Naive B cell (primary cell): ENCODE data around the gene OR2V1. TPM values are rescaled to one million over a fixed set of nuclear protein-coding genes. Genes with fewer than 3 reads are reported as not detected.
"Not testable (repeated sequence)": the region's sequence is repeated elsewhere in the genome, so short reads cannot be mapped to it uniquely, and the experiment has no call there.

ENCODE experiments used
- ATAC-seq, 2 donors: fragments of 150-1000 bp; cut with Tn5 transposase; 2 replicates each; pipeline ENCODE4 v1.10.0; 2021; ENCODE audit warnings: low read depth in 2 of 2, mild to moderate bottlenecking in 2 of 2, moderate library complexity in 2 of 2
- DNase-seq: peaks from one replicate; pipeline ENCODE4 v3.0.0; 2022
- H3K27ac Mint-ChIP-seq, 6 donors: one replicate each; pipeline ENCODE4 v1.8.0; 2020 to 2022; ENCODE audit warnings: mild to moderate bottlenecking in 6 of 6, mixed read lengths in 6 of 6, moderate library complexity in 5 of 6, inconsistent platforms in 2 of 6
- H3K27me3 Mint-ChIP-seq, 3 donors: one replicate each; pipeline ENCODE4 v1.8.0; 2021 to 2022; ENCODE audit warnings: mixed read lengths in 3 of 3, mild to moderate bottlenecking in 1 of 3
- H3K36me3 Mint-ChIP-seq, 2 donors: one replicate each; pipeline ENCODE4 v1.8.0; 2020 to 2022; ENCODE audit warnings: mixed read lengths in 2 of 2, inconsistent platforms in 1 of 2, mild to moderate bottlenecking in 1 of 2
- H3K4me1 Mint-ChIP-seq, 3 donors: one replicate each; pipeline ENCODE4 v1.8.0; 2020 to 2022; ENCODE audit warnings: mixed read lengths in 3 of 3, inconsistent platforms in 1 of 3, mild to moderate bottlenecking in 1 of 3, moderate library complexity in 1 of 3
- H3K4me3 Mint-ChIP-seq, 8 donors: one replicate each; pipeline ENCODE4 v1.8.0; 2020 to 2022; ENCODE audit warnings: mild to moderate bottlenecking in 8 of 8, mixed read lengths in 8 of 8, moderate library complexity in 8 of 8, inconsistent platforms in 2 of 8
- H3K9me3 Mint-ChIP-seq, 7 donors: one replicate each; pipeline ENCODE4 v1.8.0; 2020 to 2022; ENCODE audit warnings: mixed read lengths in 7 of 7, mild to moderate bottlenecking in 5 of 7, inconsistent platforms in 2 of 7, moderate library complexity in 1 of 7
- polyA plus RNA-seq, 6 donors: library from polyadenylated mRNA; unstranded; fragments of 300-500 nt; fragmentation: Illumina TruSeq; gene quantifications; one replicate each; pipeline ENCODE4 v1.2.3, GENCODE V29; 2021; ENCODE audit warnings: low read depth in 6 of 6

Gene OR2V1
- polyA plus RNA-seq, 6 donors from 2014 or later = not detected

- ATAC-seq (no peak), DNase-seq (no peak)
- Mint-ChIP-seq H3K9me3 (peaks cover 3 to 33% (median 14%) of the 10 kb centered on the region in 7 donors), H3K36me3 (peaks cover 0 to 7% of the 10 kb centered on the region in 2 donors), H3K4me3 (peak overlapping the region in 1 of 8 donors; percentile 5), H3K27me3 (peaks cover 22 to 81% (median 69%) of the 10 kb centered on the region in 3 donors), H3K27ac (peak overlapping the region in 4 of 6 donors; percentile 8 to 89 (median 80)), H3K4me1 (peaks cover 26 to 76% (median 38%) of the 10 kb centered on the region in 3 donors)
Observed at GRCh38 chr5:181167814-181168488, 37.0 kb upstream of the OR2V1 start.

GRCh38 chr5:181166812-181167733 is 36.1 kb upstream of the OR2V1 start:
- DNase-seq = no peak
- peaks cover 19 to 79% (median 74%) of the 10 kb centered on the region in 3 donors for H3K27me3 Mint-ChIP-seq

GRCh38 chr5:181164076-181164952 is 33.3 kb upstream of the OR2V1 start:
- H3K27ac Mint-ChIP-seq = peak overlapping the region in 2 of 6 donors; percentile 24 to 97
- H3K27me3 Mint-ChIP-seq = peaks cover 19 to 62% (median 61%) of the 10 kb centered on the region in 3 donors
- peaks cover 3 to 33% (median 11%) of the 10 kb centered on the region in 7 donors for H3K9me3 Mint-ChIP-seq
- H3K4me3 Mint-ChIP-seq = peak overlapping the region in 6 of 8 donors; percentile 40 to 94 (median 91)
- peaks cover 23 to 68% (median 33%) of the 10 kb centered on the region in 3 donors for H3K4me1 Mint-ChIP-seq
- ATAC-seq (no peak), DNase-seq (no peak)
- H3K36me3 Mint-ChIP-seq = peaks cover 0 to 7% of the 10 kb centered on the region in 2 donors

More at GRCh38 chr5:181166812-181167733, 36.1 kb upstream of the OR2V1 start:
- Mint-ChIP-seq H3K27ac (peak overlapping the region in 3 of 6 donors; percentile 33 to 79 (median 37)), H3K4me1 (peaks cover 24 to 73% (median 33%) of the 10 kb centered on the region in 3 donors), H3K9me3 (peaks cover 3 to 33% (median 13%) of the 10 kb centered on the region in 7 donors), H3K36me3 (peaks cover 0 to 7% of the 10 kb centered on the region in 2 donors), H3K4me3 (peak overlapping the region in 3 of 8 donors; percentile 32 to 73 (median 49))
- ATAC-seq = no peak

DNA sequence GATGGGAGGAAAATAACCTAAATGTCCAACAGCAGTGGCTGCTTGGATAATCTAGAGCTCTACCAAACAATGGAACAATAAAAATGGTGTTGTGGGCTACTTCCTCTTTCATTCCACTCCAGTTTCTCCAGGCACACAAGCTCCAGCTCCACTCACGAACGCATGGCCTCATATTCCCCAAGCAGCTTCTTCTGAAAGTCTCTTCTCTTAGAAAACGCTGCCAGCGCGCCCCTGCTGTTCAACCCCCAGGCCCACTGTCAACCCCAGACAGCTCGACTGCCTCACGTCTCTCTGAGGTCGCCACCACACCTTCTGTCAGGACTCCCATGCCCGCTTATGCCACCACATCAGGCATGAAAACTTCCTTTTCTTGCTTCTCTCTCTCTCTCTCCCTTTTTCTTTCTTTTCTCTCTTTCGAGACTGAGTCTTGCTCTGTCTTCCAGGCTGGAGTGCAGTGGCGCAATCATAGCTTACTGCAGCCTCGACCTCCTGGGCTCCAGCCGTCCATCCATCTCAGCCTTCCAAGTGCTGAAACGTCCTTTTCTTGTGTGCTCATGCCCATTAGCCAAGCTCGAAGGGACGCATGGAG is 32.6 kb upstream of the OR2V1 start:
- ATAC-seq (no peak), DNase-seq (no peak)
- H3K36me3 Mint-ChIP-seq = peaks cover 0 to under 1% of the 10 kb centered on the region in 2 donors
- peak overlapping the region in 6 of 8 donors; percentile 40 to 94 (median 91) for H3K4me3 Mint-ChIP-seq
- peaks cover 14 to 55% (median 54%) of the 10 kb centered on the region in 3 donors for H3K27me3 Mint-ChIP-seq
- peaks cover 0 to 27% (median 10%) of the 10 kb centered on the region in 7 donors for H3K9me3 Mint-ChIP-seq
- H3K4me1 Mint-ChIP-seq = peaks cover 20 to 64% (median 29%) of the 10 kb centered on the region in 3 donors
- H3K27ac Mint-ChIP-seq = peak overlapping the region in 3 of 6 donors; percentile 9 to 97 (median 80)

DNA sequence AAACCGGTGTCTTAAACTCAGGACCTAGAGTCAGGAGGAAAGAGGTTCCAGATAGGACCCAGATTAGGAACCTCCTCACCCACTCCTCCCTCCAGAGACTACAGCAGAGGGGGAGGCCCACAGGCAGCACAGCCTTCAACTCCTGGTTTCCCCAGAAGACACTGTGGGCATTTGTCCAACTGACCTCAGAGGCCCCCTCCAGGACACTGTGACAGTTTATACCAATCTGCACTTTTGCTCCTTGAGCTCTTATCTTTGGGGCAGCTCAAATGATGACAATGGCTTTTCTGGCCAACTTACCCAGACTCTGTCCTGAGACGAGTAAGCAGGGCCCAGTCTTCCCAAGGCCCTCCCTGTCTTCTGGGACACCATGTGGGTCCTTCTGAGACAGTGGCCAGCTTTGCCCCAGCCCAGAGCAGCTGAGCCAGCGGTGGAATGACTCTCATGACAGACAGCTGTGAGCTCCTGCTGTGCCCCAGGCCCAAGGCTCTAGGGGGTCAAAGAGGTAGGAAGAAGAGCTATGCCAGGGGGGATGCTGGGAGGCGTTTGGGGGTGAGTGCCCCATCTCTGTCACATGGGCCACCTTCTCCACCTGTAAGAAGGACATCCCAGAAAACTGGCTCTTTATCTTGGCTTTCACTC is 30.7 kb upstream of the OR2V1 start:
- peaks cover 6 to 44% (median 44%) of the 10 kb centered on the region in 3 donors for H3K27me3 Mint-ChIP-seq
- H3K9me3 Mint-ChIP-seq = peaks cover 0 to 14% (median 7%) of the 10 kb centered on the region in 7 donors
- peak overlapping the region in 5 of 8 donors; percentile 54 to 89 (median 71) for H3K4me3 Mint-ChIP-seq
- H3K36me3 Mint-ChIP-seq = no peaks in the 10 kb centered on the region
- DNase-seq (no peak), ATAC-seq (no peak)
- H3K4me1 Mint-ChIP-seq = peaks cover 13 to 48% (median 22%) of the 10 kb centered on the region in 3 donors
- peak overlapping the region; percentile 16 to 91 (median 60) for H3K27ac Mint-ChIP-seq

DNA sequence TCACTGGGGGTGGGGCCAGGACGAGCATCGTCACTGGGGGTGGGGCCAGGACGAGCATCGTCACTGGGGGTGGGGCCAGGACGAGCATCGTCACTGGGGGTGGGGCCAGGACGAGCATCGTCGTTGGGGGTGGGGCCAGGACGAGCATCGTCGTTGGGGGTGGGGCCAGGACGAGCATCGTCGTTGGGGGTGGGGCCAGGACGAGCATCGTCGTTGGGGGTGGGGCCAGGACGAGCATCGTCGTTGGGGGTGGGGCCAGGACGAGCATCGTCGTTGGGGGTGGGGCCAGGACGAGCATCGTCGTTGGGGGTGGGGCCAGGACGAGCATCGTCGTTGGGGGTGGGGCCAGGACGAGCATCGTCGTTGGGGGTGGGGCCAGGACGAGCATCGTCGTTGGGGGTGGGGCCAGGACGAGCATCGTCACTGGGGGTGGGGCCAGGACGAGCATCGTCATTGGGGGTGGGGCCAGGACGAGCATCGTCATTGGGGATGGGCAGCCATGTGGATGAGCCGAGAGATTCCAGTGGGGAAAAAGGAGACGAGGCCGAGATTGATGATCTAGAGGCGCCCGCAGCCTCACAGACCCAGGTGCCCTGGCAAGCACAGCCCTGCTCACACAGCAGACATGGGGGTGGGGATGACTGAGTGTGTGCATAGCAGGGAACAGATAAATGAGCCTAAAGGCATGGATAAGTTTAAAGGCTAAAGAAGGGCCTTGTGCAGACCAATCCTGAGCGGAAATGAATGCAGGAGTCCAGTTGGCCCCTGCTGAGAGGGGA is 30.0 kb upstream of the OR2V1 start:
- not testable (repeated sequence) for H3K9me3 Mint-ChIP-seq, H3K36me3 Mint-ChIP-seq
- Mint-ChIP-seq H3K4me1 (peaks cover 13 to 40% (median 20%) of the 10 kb centered on the region in 3 donors), H3K27ac (peak overlapping the region in 4 of 6 donors; percentile 86 to 92 (median 90)), H3K4me3 (peak overlapping the region in 5 of 8 donors; percentile 54 to 89 (median 75)), H3K27me3 (peaks cover 5 to 40% (median 37%) of the 10 kb centered on the region in 3 donors)
- ATAC-seq = peak; percentile 12 to 20
- peak; percentile 28 for DNase-seq

GRCh38 chr5:181160152-181160754 is 29.3 kb upstream of the OR2V1 start:
- ATAC-seq = peak; percentile 85 to 90
- H3K4me3 Mint-ChIP-seq = peak overlapping the region; percentile 34 to 79 (median 60)
- H3K36me3 Mint-ChIP-seq = peaks cover 0 to under 1% of the 10 kb centered on the region in 2 donors
- peaks cover 11 to 40% (median 31%) of the 10 kb centered on the region in 3 donors for H3K27me3 Mint-ChIP-seq
- peak overlapping the region in 5 of 6 donors; percentile 88 to 94 (median 91) for H3K27ac Mint-ChIP-seq
- peak; percentile 54 for DNase-seq
- H3K9me3 Mint-ChIP-seq = peaks cover 0 to 7% (median 1%) of the 10 kb centered on the region in 7 donors
- peaks cover 13 to 35% (median 20%) of the 10 kb centered on the region in 3 donors for H3K4me1 Mint-ChIP-seq

GRCh38 chr5:181159286-181160151 is 28.6 kb upstream of the OR2V1 start:
- Mint-ChIP-seq H3K9me3 (peaks cover 0 to 6% (median 2%) of the 10 kb centered on the region in 7 donors), H3K36me3 (peaks cover 0 to 7% of the 10 kb centered on the region in 2 donors), H3K4me1 (peaks cover 13 to 32% (median 20%) of the 10 kb centered on the region in 3 donors), H3K27ac (peak overlapping the region; percentile 91 to 96 (median 94)), H3K4me3 (peak overlapping the region; percentile 58 to 84 (median 73)), H3K27me3 (peaks cover 11 to 39% (median 37%) of the 10 kb centered on the region in 3 donors)
- ATAC-seq = peak; percentile 79 to 81
- peak; percentile 83 for DNase-seq

DNA sequence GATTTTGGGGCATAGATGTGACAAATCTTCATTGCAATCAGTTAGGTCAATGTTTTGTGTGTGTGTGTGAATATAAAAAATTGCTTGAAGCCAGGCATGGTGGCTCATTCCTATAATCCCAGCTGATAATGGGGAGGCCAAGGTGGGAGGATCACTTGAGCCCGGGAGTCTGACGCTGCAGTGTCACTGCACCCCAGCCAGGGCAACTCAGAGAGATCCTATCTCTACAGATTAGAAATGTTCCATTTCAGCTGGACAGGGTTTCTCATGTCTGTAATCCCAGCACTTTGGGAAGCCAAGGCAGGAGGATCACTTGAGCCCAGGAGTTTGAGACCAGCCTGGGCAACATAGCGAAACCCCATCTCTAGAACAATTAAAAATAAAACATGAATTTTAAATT is 27.9 kb upstream of the OR2V1 start:
- Mint-ChIP-seq H3K4me1 (peaks cover 12 to 29% (median 18%) of the 10 kb centered on the region in 3 donors), H3K4me3 (peak overlapping the region in 3 of 8 donors; percentile 60 to 80 (median 67)), H3K9me3 (peaks cover 0 to 6% (median 2%) of the 10 kb centered on the region in 7 donors), H3K27me3 (peaks cover 11 to 38% (median 34%) of the 10 kb centered on the region in 3 donors), H3K36me3 (peaks cover 0 to 7% of the 10 kb centered on the region in 2 donors), H3K27ac (peak overlapping the region in 4 of 6 donors; percentile 19 to 95 (median 92))
- no peak for ATAC-seq
- DNase-seq = no peak

DNA sequence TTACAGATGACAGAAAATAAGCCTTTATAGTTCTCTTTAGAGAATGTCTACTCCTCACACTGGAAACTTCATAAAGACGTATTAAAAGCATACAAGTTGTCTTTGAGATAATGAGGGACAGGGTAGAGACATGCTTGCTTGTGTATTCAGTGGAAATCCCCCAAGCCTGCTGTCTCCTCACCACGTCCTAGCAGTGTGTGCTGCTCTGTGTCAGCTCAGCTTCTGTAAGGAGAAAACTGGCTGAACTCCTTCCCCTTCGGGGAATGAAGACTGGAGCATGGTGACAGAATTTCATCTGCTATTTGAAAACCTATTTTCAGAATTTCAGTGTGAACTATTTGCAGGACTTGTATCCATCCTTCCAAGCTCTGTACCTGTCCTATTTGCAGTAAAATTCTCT is 25.8 kb upstream of the OR2V1 start:
- DNase-seq (no peak), ATAC-seq (no peak)
- H3K4me3 Mint-ChIP-seq = no peak overlapping the region
- peaks cover 0 to 4% (median 0%) of the 10 kb centered on the region in 7 donors for H3K9me3 Mint-ChIP-seq
- no peak overlapping the region for H3K27ac Mint-ChIP-seq
- peaks cover 10 to 15% (median 13%) of the 10 kb centered on the region in 3 donors for H3K4me1 Mint-ChIP-seq
- H3K36me3 Mint-ChIP-seq = peaks cover 0 to 7% of the 10 kb centered on the region in 2 donors
- peaks cover 11 to 40% (median 16%) of the 10 kb centered on the region in 3 donors for H3K27me3 Mint-ChIP-seq
